Stimulated activated CD4-positive, alpha-beta T cell treated with anti-CD3 and anti-CD28 coated beads, TNF-alpha, amount 100 ng/mL, for 4 hours (primary cell): ENCODE results near the gene SLC25A11.

Experiments used
- DNase-seq, 3 experiments: peaks; one replicate each; pipeline ENCODE4 v3.0.0-alpha.2; 2020; ENCODE audit warnings: low read depth in 3 of 3

Gene SLC25A11

GRCh38 chr17:4895657-4896331 lies 44.1 kb downstream of the SLC25A11 start:
- DNase-seq, result no peak

DNA sequence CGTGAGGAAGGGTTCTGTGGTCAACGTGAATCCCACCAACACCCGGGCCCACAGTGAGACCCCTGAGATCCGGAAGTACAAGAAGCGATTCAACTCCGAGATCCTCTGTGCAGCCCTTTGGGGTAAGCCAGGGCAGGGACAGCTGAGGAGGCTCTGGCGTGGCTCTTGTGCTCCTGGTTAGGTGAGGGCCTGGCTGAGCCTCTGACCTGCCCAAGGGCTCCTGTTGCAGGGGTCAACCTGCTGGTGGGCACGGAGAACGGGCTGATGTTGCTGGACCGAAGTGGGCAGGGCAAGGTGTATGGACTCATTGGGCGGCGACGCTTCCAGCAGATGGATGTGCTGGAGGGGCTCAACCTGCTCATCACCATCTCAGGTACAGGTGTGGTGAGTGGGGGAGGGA lies 44.7 kb downstream of the SLC25A11 start:
- no peak for DNase-seq

GRCh38 chr17:4893721-4894560 lies 45.9 kb downstream of the SLC25A11 start:
- DNase-seq, result no peak

- no peak for DNase-seq
Observed at GRCh38 chr17:4893272-4893671, 46.6 kb downstream of the SLC25A11 start.

DNA sequence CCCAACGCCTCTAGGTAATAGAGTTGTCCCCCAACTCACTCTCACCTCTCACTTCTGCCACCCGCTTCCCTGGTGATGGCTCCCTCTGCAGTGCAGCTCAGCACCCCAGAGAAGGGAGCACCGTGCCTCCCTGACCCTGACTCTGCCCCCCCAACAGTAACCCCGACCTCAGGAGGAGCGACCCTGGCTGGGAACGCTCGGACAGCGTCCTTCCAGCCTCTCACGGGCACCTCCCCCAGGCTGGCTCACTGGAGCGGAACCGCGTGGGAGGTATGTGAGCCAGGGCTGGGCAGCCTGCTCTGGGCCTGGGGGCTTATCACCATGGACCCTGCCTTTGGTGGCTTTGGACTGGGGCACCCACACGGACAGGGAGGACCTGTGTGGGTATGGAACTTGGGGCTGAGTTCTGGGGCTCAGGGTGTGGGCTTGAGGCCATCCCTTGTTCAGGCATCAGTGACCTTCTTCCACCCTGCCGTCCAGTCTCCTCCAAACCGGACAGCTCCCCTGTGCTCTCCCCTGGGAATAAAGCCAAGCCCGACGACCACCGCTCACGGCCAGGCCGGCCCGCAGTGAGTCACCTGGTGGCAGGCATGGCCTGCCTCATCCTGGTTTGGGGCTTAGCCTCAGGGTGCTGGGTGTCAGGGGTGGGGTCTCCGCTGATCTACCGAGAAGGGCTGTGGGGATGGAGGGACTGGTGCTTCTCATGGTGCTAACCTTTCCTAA lies 47.2 kb downstream of the SLC25A11 start:
- no peak for DNase-seq

DNA sequence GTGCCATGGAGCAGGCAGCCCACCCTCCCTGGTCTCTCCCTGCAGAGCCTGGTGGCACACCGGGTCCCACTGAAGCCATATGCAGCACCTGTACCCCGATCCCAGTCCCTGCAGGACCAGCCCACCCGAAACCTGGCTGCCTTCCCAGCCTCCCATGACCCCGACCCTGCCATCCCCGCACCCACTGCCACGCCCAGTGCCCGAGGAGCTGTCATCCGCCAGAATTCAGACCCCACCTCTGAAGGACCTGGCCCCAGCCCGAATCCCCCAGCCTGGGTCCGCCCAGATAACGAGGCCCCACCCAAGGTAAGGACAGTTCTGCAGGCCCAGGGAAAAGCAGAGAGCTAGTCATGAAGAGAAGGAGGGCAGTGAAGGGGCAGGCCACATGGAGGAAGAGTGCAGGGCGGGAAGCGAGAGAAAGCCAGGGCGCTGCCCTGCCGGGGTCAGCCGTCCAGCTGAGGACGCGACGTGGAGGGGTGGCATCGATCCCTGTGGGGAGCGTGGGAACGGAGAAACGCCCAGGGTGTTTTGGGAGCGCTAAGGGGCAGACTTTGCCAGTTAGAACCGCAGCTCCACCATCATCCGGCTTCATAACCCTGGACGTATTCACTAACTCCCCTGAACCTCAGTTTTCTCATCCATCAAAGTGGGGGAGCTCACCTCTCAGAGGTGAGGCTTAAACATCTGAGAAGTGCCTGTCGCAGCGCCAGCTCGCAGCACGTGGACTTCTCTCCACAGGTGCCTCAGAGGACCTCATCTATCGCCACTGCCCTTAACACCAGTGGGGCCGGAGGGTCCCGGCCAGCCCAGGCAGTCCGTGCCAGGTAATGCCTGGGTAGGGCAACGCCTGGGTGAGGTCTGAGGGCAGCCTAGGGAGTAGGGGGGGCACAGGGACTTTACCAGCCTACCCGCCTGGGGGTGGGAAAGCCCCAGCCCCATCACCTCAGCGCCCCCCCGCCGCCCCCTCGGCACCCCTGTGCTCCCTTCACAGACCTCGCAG lies 48.1 kb downstream of the SLC25A11 start:
- no peak for DNase-seq

- DNase-seq, result no peak
Observed at GRCh38 chr17:4887581-4887980, 52.3 kb downstream of the SLC25A11 start.
